Measurements from ENCODE around the gene TMEM258. TPM values are rescaled to one million over a fixed set of nuclear protein-coding genes. Genes with fewer than 3 reads are reported as not detected.

Gene TMEM258
- total and polyA plus RNA-seq, 9 of the 15 experiments (the other 6 are each of a cell fraction or from before 2014, with no cell fraction given): 97.2 to 856 (median 231) TPM

DNA sequence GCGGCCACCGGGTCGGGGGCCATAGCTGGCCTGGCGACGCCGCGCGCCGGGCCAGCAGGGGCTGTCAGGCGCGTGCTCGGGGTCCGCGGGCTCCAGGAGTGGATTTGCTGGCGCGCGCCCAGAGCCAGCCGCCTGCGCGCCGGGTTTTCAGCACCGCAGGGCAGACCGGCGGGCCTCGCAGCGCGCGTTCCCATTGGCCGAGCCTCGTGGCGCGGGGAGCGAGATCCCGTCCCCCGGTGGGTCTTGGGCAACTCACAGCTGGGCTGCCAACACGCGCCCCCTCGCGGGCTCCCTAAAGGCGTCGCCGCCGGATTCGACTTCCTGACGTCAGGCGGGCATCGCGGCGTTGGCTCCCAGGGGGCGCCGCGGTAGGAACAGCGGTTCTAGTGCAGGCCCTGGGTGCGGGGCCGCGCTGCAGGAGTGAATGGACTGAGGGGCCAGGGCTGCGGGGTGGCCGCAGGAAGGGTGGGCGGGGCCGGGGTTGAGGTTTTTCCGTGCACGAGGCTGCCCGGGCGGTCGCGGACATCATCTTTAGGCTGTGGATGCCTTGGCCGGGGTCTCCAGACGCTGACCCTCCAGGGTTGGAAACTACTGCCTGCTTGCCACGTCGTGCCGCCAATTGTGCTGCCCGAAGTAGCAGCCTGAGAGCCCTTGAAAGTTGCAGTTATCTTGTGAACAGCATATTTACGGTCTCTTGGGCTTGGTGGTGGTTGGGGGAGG is 24.5 kb upstream of the TMEM258 start, which contains the start of gene FADS1 (continued):
- TF ChIP-seq, protein P1, sequence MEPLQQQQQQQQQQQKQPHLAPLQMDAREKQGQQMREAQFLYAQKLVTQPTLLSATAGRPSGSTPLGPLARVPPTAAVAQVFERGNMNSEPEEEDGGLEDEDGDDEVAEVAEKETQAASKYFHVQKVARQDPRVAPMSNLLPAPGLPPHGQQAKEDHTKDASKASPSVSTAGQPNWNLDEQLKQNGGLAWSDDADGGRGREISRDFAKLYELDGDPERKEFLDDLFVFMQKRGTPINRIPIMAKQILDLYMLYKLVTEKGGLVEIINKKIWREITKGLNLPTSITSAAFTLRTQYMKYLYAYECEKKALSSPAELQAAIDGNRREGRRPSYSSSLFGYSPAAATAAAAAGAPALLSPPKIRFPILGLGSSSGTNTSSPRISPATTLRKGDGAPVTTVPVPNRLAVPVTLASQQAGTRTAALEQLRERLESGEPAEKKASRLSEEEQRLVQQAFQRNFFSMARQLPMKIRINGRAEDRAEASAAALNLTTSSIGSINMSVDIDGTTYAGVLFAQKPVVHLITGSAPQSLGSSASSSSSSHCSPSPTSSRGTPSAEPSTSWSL (CRISPR knock-in tag; IDR thresholded peaks at IDR 0.05; ENCODE audit: borderline replicate concordance): no peak
- TF ChIP-seq MYNN (IDR thresholded peaks at IDR 0.05): peak; percentile 98
- no peak for TF ChIP-seq MYNN (CRISPR knock-in tag; IDR thresholded peaks at IDR 0.05)
- TF ChIP-seq ZKSCAN1 (IDR thresholded peaks at IDR 0.05; ENCODE audit: low read depth, low read length): no peak
- TF ChIP-seq RFX1 (IDR thresholded peaks at IDR 0.05): no peak
- no peak for TF ChIP-seq MEF2A (IDR thresholded peaks at IDR 0.05; ENCODE audit: control insufficient read depth, low read depth, low read length)
- peak; percentile 100 for TF ChIP-seq HNRNPL (IDR thresholded peaks at IDR 0.05; ENCODE audit: low read depth, low read length)
- TF ChIP-seq YBX1 (IDR thresholded peaks at IDR 0.05): no peak
- no peak for TF ChIP-seq CSDE1 (IDR thresholded peaks at IDR 0.05)
- no peak for TF ChIP-seq ZNF232 (CRISPR knock-in tag; IDR thresholded peaks at IDR 0.05)
- TF ChIP-seq FOXM1 (IDR thresholded peaks at IDR 0.05; ENCODE audit: low read depth): no peak
- TF ChIP-seq FOXM1 (CRISPR knock-in tag; IDR thresholded peaks at IDR 0.05; ENCODE audit: low read depth): no peak
- no peak for TF ChIP-seq ZNF146 (CRISPR knock-in tag; IDR thresholded peaks at IDR 0.05; ENCODE audit: unreplicated experiment)
- TF ChIP-seq U2AF2 (optimal IDR thresholded peaks at IDR 0.05; ENCODE audit: low read depth, low read length): no peak
- TF ChIP-seq POLR3G (IDR thresholded peaks at IDR 0.05; ENCODE audit: extremely low read depth, insufficient read length, insufficient replicate concordance): no peak
- TF ChIP-seq ARID4B (CRISPR knock-in tag; IDR thresholded peaks at IDR 0.05): peak; percentile 83; the same call in 1 of the 2 replicates
- peak; percentile 59 for TF ChIP-seq TAF9B (IDR thresholded peaks at IDR 0.05; ENCODE audit: partially characterized antibody)
- TF ChIP-seq RB1 (IDR thresholded peaks at IDR 0.05; ENCODE audit: low read depth): peak; percentile 88
- peak; percentile 94 for TF ChIP-seq CREM (IDR thresholded peaks at IDR 0.05; ENCODE audit: low read depth)
- TF ChIP-seq TEAD1 (CRISPR knock-in tag; IDR thresholded peaks at IDR 0.05): peak; percentile 25 to 89; a peak in 3 of 4 replicates
- no peak for TF ChIP-seq ZNF217 (CRISPR knock-in tag; IDR thresholded peaks at IDR 0.05)
- TF ChIP-seq SMC3 (conservative IDR thresholded peaks at IDR 0.05; ENCODE audit: insufficient read depth, low read depth, low read length): peak; percentile 56

Data from K562 (cell line).